ENCODE measurements around the gene INPP5E.

DNA sequence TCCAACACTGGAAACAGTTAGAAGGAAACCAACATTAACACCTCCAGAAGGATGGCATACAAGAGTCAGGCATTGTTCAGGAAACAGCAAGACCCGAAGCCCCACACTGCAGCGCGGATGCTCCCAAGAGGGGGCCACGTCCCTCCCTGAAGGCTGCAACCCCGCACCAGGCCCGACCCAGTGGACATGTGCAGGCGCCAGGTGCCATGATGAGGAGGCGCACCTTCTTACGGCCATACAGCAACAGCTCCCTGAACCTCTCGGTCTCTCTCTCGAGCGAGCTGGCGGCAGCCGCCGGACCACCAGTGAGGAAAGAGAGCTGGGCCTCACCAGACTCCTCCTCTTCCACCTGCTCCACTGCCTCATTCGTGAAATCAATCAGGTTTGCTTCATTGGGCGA is 23.0 kb upstream of the INPP5E start:
- TF ChIP-seq EZH2 (IDR thresholded peaks at IDR 0.05; ENCODE audit: insufficient read depth, poor library complexity, severe bottlenecking) (no peak), EZH2phosphoT487 (IDR thresholded peaks at IDR 0.05; ENCODE audit: insufficient read depth, low read depth) (no peak)

Data from GM23248 (cell line).